Measurements from ENCODE around the gene IL1F10.

The IL1F10 gene

GRCh38 chr2:113036763-113037162 lies 31.0 kb upstream of the IL1F10 start:
- TF ChIP-seq, protein P1, sequence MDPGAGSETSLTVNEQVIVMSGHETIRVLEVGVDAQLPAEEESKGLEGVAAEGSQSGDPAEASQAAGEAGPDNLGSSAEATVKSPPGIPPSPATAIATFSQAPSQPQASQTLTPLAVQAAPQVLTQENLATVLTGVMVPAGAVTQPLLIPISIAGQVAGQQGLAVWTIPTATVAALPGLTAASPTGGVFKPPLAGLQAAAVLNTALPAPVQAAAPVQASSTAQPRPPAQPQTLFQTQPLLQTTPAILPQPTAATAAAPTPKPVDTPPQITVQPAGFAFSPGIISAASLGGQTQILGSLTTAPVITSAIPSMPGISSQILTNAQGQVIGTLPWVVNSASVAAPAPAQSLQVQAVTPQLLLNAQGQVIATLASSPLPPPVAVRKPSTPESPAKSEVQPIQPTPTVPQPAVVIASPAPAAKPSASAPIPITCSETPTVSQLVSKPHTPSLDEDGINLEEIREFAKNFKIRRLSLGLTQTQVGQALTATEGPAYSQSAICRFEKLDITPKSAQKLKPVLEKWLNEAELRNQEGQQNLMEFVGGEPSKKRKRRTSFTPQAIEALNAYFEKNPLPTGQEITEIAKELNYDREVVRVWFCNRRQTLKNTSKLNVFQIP (CRISPR knock-in tag; IDR thresholded peaks at IDR 0.05; ENCODE audit: borderline replicate concordance, low read depth), result no peak
- no peak for TF ChIP-seq ZFP3 (CRISPR knock-in tag; IDR thresholded peaks at IDR 0.05)
- TF ChIP-seq BACH2 (CRISPR knock-in tag; IDR thresholded peaks at IDR 0.05; ENCODE audit: borderline replicate concordance), result no peak
- no peak for TF ChIP-seq TOX (CRISPR knock-in tag; IDR thresholded peaks at IDR 0.05; ENCODE audit: borderline replicate concordance)
- TF ChIP-seq, protein P2, sequence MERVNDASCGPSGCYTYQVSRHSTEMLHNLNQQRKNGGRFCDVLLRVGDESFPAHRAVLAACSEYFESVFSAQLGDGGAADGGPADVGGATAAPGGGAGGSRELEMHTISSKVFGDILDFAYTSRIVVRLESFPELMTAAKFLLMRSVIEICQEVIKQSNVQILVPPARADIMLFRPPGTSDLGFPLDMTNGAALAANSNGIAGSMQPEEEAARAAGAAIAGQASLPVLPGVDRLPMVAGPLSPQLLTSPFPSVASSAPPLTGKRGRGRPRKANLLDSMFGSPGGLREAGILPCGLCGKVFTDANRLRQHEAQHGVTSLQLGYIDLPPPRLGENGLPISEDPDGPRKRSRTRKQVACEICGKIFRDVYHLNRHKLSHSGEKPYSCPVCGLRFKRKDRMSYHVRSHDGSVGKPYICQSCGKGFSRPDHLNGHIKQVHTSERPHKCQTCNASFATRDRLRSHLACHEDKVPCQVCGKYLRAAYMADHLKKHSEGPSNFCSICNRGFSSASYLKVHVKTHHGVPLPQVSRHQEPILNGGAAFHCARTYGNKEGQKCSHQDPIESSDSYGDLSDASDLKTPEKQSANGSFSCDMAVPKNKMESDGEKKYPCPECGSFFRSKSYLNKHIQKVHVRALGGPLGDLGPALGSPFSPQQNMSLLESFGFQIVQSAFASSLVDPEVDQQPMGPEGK (CRISPR knock-in tag; IDR thresholded peaks at IDR 0.05; ENCODE audit: borderline replicate concordance), result no peak
- TF ChIP-seq CSDC2 (CRISPR knock-in tag; IDR thresholded peaks at IDR 0.05), result no peak
- no peak for TF ChIP-seq ARNTL (CRISPR knock-in tag; IDR thresholded peaks at IDR 0.05; ENCODE audit: borderline replicate concordance, low read depth)
- no peak for TF ChIP-seq ZC3H10 (CRISPR knock-in tag; IDR thresholded peaks at IDR 0.05)
- ATAC-seq, result no peak

GRCh38 chr2:113038291-113038690 lies 29.5 kb upstream of the IL1F10 start:
- no peak for ATAC-seq
- no peak for TF ChIP-seq ESRRG (CRISPR knock-in tag; IDR thresholded peaks at IDR 0.05)
- no peak for TF ChIP-seq BACH2 (CRISPR knock-in tag; IDR thresholded peaks at IDR 0.05; ENCODE audit: borderline replicate concordance)
- no peak for TF ChIP-seq CSRNP3 (CRISPR knock-in tag; IDR thresholded peaks at IDR 0.05)
- no peak for TF ChIP-seq GLIS3 (CRISPR knock-in tag; IDR thresholded peaks at IDR 0.05)
- TF ChIP-seq ARNTL (CRISPR knock-in tag; IDR thresholded peaks at IDR 0.05; ENCODE audit: borderline replicate concordance, low read depth), result no peak
- TF ChIP-seq ZNF565 (CRISPR knock-in tag; conservative IDR thresholded peaks at IDR 0.05; ENCODE audit: low read depth), result no peak
- TF ChIP-seq OSR1 (CRISPR knock-in tag; IDR thresholded peaks at IDR 0.05), result no peak
- no peak for TF ChIP-seq CSDC2 (CRISPR knock-in tag; IDR thresholded peaks at IDR 0.05)
- no peak for TF ChIP-seq ISL1 (CRISPR knock-in tag; IDR thresholded peaks at IDR 0.05)
- no peak for TF ChIP-seq ZNF8 (CRISPR knock-in tag; IDR thresholded peaks at IDR 0.05)
- no peak for TF ChIP-seq TCF4 (CRISPR knock-in tag; IDR thresholded peaks at IDR 0.05; ENCODE audit: borderline replicate concordance)
- no peak for TF ChIP-seq PPARA (CRISPR knock-in tag; IDR thresholded peaks at IDR 0.05; ENCODE audit: borderline replicate concordance)
- no peak for TF ChIP-seq RARB (CRISPR knock-in tag; IDR thresholded peaks at IDR 0.05)
- TF ChIP-seq, protein P1 (CRISPR knock-in tag; IDR thresholded peaks at IDR 0.05; ENCODE audit: borderline replicate concordance, low read depth), result no peak
- TF ChIP-seq SNAI2 (CRISPR knock-in tag; IDR thresholded peaks at IDR 0.05), result no peak
- TF ChIP-seq TSHZ2 (CRISPR knock-in tag; IDR thresholded peaks at IDR 0.05), result no peak
- no peak for TF ChIP-seq TOX (CRISPR knock-in tag; IDR thresholded peaks at IDR 0.05; ENCODE audit: borderline replicate concordance)
- TF ChIP-seq, protein P2 (CRISPR knock-in tag; IDR thresholded peaks at IDR 0.05; ENCODE audit: borderline replicate concordance), result no peak

Measured in SK-N-SH treated with all-trans-retinoic acid at 6 μM for 48 hours (cell line).